Panc1 (cell line): ENCODE measurements around the gene C2orf81. TPM values are rescaled to one million over a fixed set of nuclear protein-coding genes. Genes with fewer than 3 reads are reported as not detected.

Source experiments
- ATAC-seq: fragments of 200-7000 bp; cut with Tn5 transposase; 2 replicates; pipeline ENCODE4 v1.9.1; 2020; ENCODE audit warnings: mild to moderate bottlenecking, moderate library complexity
- BruUV-seq: library from RNA; stranded (reverse); fragments of 400-500 nt; replicated peaks from 2 replicates; lab custom pipeline; 2021; lab: Mats Ljungman, UMichigan
- CTCF ChIA-PET: fragments of 300-600 bp; sonication (Branson Sonifier 250); formaldehyde crosslinking; loops from one replicate; lab custom pipeline; 2022; ENCODE audit warnings: antibody characterized with exemption; lab: Charles Lee
- POLR2A ChIA-PET: fragments of 300-600 bp; sonication (Branson Sonifier 250); formaldehyde crosslinking; loops from one replicate; lab custom pipeline; 2022; ENCODE audit warnings: antibody characterized with exemption; lab: Charles Lee
- DNase-seq: peaks from one replicate; pipeline ENCODE4 v3.0.0-alpha.2; 2010; ENCODE audit warnings: low read depth, low spot score
- H3K27ac ChIP-seq: 2 replicates; pipeline ENCODE4 v1.5.1; 2011; ENCODE audit warnings: mild to moderate bottlenecking, low read length, inconsistent platforms
- H3K27me3 ChIP-seq: fragments of 200-500 bp; sonication (Bioruptor generic); 2 replicates; pipeline ENCODE4 v1.6.0; 2014; ENCODE audit warnings: low read length, inconsistent platforms; ENCODE audit not compliant: control insufficient read depth, insufficient read depth
- H3K36me3 ChIP-seq: fragments of 200-500 bp; sonication (Bioruptor generic); 2 replicates; pipeline ENCODE4 v1.5.1; 2014; ENCODE audit warnings: inconsistent platforms, mild to moderate bottlenecking, low read length, moderate library complexity; ENCODE audit not compliant: control insufficient read depth, insufficient read depth
- H3K4me1 ChIP-seq: 2 replicates; pipeline ENCODE4 v1.5.1; 2011; ENCODE audit warnings: inconsistent platforms, mild to moderate bottlenecking, low read length, moderate library complexity; ENCODE audit not compliant: control insufficient read depth, insufficient read depth
- H3K4me3 ChIP-seq, 2 experiments: 2 replicates each; pipeline ENCODE4 v1.5.1; 2011 to 2012; ENCODE audit warnings: low read depth in 2 of 2, low read length in 2 of 2, mild to moderate bottlenecking in 2 of 2, inconsistent platforms in 1 of 2, moderate library complexity in 1 of 2
- H3K9me3 ChIP-seq: fragments of 200-500 bp; sonication (Bioruptor generic); 2 replicates; pipeline ENCODE4 v1.5.1; 2014; ENCODE audit warnings: low read depth, mild to moderate bottlenecking, inconsistent platforms, low read length, moderate library complexity; ENCODE audit not compliant: control insufficient read depth, insufficient read depth
- CTCF ChIP-seq: fragments of 450-650 bp; IDR thresholded peaks from 2 replicates; pipeline ENCODE4 v1.5.1; 2017; ENCODE audit warnings: mild to moderate bottlenecking
- POLR2AphosphoS5 ChIP-seq: IDR thresholded peaks from 2 replicates; pipeline ENCODE4 v1.6.1; 2012; ENCODE audit warnings: mild to moderate bottlenecking, low read depth, low read length, moderate library complexity
- SIN3A ChIP-seq: IDR thresholded peaks from 2 replicates; pipeline ENCODE4 v1.6.1; 2012; ENCODE audit warnings: low read depth, mild to moderate bottlenecking, low read length, moderate library complexity, borderline replicate concordance; ENCODE audit not compliant: insufficient read depth
- TCF7L2 ChIP-seq: IDR thresholded peaks from 2 replicates; pipeline ENCODE4 v1.6.1; 2011; ENCODE audit warnings: mild to moderate bottlenecking, low read depth, low read length, inconsistent platforms
- in situ Hi-C: cut with HindIII; loops from 2 replicates; pipeline ENCODE4 v1.10.0; 2016; ENCODE audit warnings: low sequenced_read_pairs, low pct_unique_long_range_greater_than_20kb
- intact Hi-C: fragments of 100-400 bp; cut with micrococcal nuclease; formaldehyde crosslinking; loops from one replicate; pipeline ENCODE4 v1.10.0; 2022; ENCODE audit not compliant: unreplicated experiment
- total RNA-seq: library from RNA; stranded (reverse); gene quantifications from one replicate; pipeline ENCODE4 v1.2.1, GENCODE V29; 2021; ENCODE audit not compliant: unreplicated experiment
- TF ChIP-seq, protein P1 (sequence below), 2 experiments: IDR thresholded peaks; 2 replicates each; pipeline ENCODE4 v1.6.1; 2011 to 2012; ENCODE audit warnings: low read depth in 2 of 2, control low read depth in 1 of 2, low read length in 1 of 2, mild to moderate bottlenecking in 1 of 2, moderate library complexity in 1 of 2; ENCODE audit not compliant: insufficient read depth in 1 of 2

C2orf81 gene
- total RNA-seq, 1 experiment from 2014 or later, result 3.9 TPM

DNA sequence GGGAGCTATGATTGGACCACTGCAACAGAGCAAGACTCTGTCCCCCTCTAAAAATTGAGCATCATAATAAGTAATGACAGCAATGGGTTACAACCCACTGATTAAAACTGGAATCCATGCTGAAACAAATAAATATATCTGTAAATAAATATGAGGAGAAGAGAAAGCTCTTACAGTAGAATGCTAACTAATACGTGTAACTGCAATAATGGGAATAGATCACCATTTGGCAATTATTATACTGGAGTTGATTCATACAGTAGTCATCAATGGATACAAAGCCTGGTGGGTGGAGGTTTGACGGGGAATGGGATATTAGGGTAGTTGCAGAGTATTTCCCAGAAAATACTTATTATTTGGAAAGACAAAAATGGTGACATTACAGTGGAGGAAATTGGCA, 27.4 kb upstream of the C2orf81 start:
- no peaks in the 10 kb centered on the region for H3K4me1 ChIP-seq
- BruUV-seq, result no TSS peak
- ATAC-seq, result no peak
- intact Hi-C loops, result no loop called here
- no peak overlapping the region for H3K27ac ChIP-seq
- H3K4me3 ChIP-seq, result no peak overlapping the region
- in situ Hi-C loops, result no loop called here
- DNase-seq, result no peak
- ChIA-PET POLR2A (no interaction called here), CTCF (no interaction called here)
- no peaks in the 10 kb centered on the region for H3K9me3 ChIP-seq
- peaks cover 3% of the 10 kb centered on the region; the same call in 1 of the 2 replicates for H3K27me3 ChIP-seq
- no peaks in the 10 kb centered on the region for H3K36me3 ChIP-seq
- no peak for TF ChIP-seq POLR2AphosphoS5
- TF ChIP-seq CTCF, result no peak
- TF ChIP-seq TCF7L2, result no peak
- TF ChIP-seq, protein P1, sequence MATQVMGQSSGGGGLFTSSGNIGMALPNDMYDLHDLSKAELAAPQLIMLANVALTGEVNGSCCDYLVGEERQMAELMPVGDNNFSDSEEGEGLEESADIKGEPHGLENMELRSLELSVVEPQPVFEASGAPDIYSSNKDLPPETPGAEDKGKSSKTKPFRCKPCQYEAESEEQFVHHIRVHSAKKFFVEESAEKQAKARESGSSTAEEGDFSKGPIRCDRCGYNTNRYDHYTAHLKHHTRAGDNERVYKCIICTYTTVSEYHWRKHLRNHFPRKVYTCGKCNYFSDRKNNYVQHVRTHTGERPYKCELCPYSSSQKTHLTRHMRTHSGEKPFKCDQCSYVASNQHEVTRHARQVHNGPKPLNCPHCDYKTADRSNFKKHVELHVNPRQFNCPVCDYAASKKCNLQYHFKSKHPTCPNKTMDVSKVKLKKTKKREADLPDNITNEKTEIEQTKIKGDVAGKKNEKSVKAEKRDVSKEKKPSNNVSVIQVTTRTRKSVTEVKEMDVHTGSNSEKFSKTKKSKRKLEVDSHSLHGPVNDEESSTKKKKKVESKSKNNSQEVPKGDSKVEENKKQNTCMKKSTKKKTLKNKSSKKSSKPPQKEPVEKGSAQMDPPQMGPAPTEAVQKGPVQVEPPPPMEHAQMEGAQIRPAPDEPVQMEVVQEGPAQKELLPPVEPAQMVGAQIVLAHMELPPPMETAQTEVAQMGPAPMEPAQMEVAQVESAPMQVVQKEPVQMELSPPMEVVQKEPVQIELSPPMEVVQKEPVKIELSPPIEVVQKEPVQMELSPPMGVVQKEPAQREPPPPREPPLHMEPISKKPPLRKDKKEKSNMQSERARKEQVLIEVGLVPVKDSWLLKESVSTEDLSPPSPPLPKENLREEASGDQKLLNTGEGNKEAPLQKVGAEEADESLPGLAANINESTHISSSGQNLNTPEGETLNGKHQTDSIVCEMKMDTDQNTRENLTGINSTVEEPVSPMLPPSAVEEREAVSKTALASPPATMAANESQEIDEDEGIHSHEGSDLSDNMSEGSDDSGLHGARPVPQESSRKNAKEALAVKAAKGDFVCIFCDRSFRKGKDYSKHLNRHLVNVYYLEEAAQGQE (IDR thresholded peaks at IDR 0.05; ENCODE audit: insufficient read depth in 1 of 2, low read depth in 2 of 2, low read length in 1 of 2), result no peak
- TF ChIP-seq SIN3A, result no peak

DNA sequence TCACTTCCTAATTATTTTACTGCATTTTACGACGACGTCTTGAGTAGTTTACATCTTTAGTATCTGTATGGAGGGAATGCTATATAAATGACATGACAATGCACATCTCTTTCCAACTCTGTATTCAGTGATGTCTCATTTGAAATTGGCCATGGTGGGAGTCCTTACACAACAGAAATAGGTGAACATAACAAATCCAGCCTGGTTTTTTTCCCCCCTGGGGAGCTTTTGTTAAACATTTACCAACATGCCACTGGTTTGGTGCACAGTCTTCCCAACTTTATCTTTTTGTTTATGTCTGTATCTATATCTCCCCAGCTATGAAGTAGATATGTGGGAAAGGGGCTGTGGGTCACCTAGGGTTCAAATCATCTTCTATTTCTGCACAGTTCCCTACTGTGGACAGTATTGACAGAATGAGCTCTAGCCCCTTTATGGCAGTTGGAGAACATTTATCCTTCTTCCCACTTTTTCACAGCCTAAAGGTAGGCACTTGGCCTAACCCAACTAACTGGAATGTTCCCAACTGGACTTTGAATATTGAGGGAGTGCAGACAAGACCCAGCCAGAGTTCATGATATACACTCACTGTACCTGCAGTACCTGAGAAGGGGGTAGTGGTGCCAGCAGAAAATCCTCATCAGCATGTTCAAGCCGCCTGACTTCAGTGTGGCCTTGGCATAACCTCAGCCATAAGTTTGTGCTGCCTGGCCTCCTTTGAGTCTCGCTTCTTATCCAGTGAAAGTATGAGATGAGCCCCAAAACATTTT, 26.0 kb upstream of the C2orf81 start:
- ChIA-PET POLR2A (no interaction called here), CTCF (no interaction called here)
- no peak for TF ChIP-seq CTCF
- TF ChIP-seq, protein P1 (IDR thresholded peaks at IDR 0.05; ENCODE audit: insufficient read depth in 1 of 2, low read depth in 2 of 2, low read length in 1 of 2), result no peak
- TF ChIP-seq SIN3A, result no peak
- TF ChIP-seq POLR2AphosphoS5, result no peak
- no peak for TF ChIP-seq TCF7L2
- intact Hi-C loops (no loop called here), in situ Hi-C loops (no loop called here)
- BruUV-seq, result no TSS peak
- no peak for ATAC-seq
- Histone ChIP-seq H3K4me1 (0 out of 2 replicates have a peak, but pooled peaks cover 3% of the 10 kb centered on the region), H3K27me3 (peaks cover 3% of the 10 kb centered on the region; the same call in 1 of the 2 replicates), H3K4me3 (no peak overlapping the region), H3K36me3 (no peaks in the 10 kb centered on the region), H3K9me3 (no peaks in the 10 kb centered on the region), H3K27ac (no peak overlapping the region)
- DNase-seq, result no peak
